Thyroid gland (tissue), 4 donors: ENCODE results near the gene TMA7B. TPM values are rescaled to one million over a fixed set of nuclear protein-coding genes. Genes with fewer than 3 reads are reported as not detected.

Experiments
- DNase-seq, 2 donors: peaks; one replicate each; pipeline ENCODE4 v3.0.0-alpha.2; 2019
- H3K27ac ChIP-seq, 3 donors: fragments of 200-600 bp; sonication (generic); 1 replicate in 2 of 3; 2 replicates in 1 of 3; pipeline ENCODE4 v1.5.1; 2016 to 2019; ENCODE audit warnings: mild to moderate bottlenecking in 1 of 3, moderate library complexity in 1 of 3
- H3K27me3 ChIP-seq: fragments of 200-600 bp; sonication (generic); one replicate; pipeline ENCODE4 v1.5.1; 2019
- H3K36me3 ChIP-seq, 2 donors: fragments of 200-600 bp; sonication (generic); one replicate each; pipeline ENCODE4 v1.5.1; 2016 to 2019
- H3K4me1 ChIP-seq, 2 donors: fragments of 200-600 bp; sonication (generic); one replicate each; pipeline ENCODE4 v1.5.1; 2017 to 2019
- H3K4me3 ChIP-seq, 3 donors: fragments of 200-600 bp; sonication (generic); replicated peaks in 1 of 3; 1 replicate in 2 of 3; 2 replicates in 1 of 3; pipeline ENCODE4 v1.5.1; 2016; ENCODE audit warnings: mild to moderate bottlenecking in 1 of 3
- H3K9me3 ChIP-seq: fragments of 200-600 bp; sonication (generic); one replicate; pipeline ENCODE4 v1.5.1; 2017
- CTCF ChIP-seq, 6 experiments: fragments of 200-600 bp in 3 of 6; fragments of 450-650 bp in 3 of 6; sonication (generic) in 3 of 6; IDR thresholded peaks; one replicate each; pipeline ENCODE4 v1.5.1; 2016 to 2019; ENCODE audit warnings: antibody characterized with exemption in 6 of 6, mild to moderate bottlenecking in 2 of 6, inconsistent platforms in 1 of 6, moderate library complexity in 1 of 6
- POLR2A ChIP-seq, 2 donors: fragments of 450-650 bp; IDR thresholded peaks; one replicate each; pipeline ENCODE4 v1.6.1; 2017; ENCODE audit warnings: antibody characterized with exemption in 2 of 2, mild to moderate bottlenecking in 2 of 2, moderate library complexity in 1 of 2
- WGBS, 2 donors: methylation state at CpG; one replicate each; pipeline ENCODE4 v1.1.5; 2017; 5-methylcytosine and 5-hydroxymethylcytosine counted together
- intact Hi-C: fragments of 100-400 bp; cut with DNase I; formaldehyde crosslinking; loops from one replicate; pipeline ENCODE4 v1.15.1; 2023
- total RNA-seq, 4 donors: library from RNA; depleted of rRNA; stranded (reverse); fragments of >200 nt; gene quantifications; one replicate each; pipeline ENCODE4 v1.2.3, GENCODE V29; 2016

Gene TMA7B
- total RNA-seq, 4 donors from 2014 or later = 0.59 TPM; not detected in 3

GRCh38 chr22:39942439-39943230 lies 17.6 kb upstream of the TMA7B start:
- TF ChIP-seq POLR2A (IDR thresholded peaks at IDR 0.05) (no peak), CTCF (IDR thresholded peaks at IDR 0.05) (no peak)
- no peaks in the 10 kb centered on the region for H3K27me3 ChIP-seq
- DNase-seq = no peak
- H3K27ac ChIP-seq = peak overlapping the region; percentile 10 to 66 (median 51)
- 87 to 92% methylated on average over 8 of the region's 8 CpGs for WGBS, 2 donors
- intact Hi-C loops = no loop called here
- peaks cover 55 to 57% of the 10 kb centered on the region in 2 donors for H3K4me1 ChIP-seq
- H3K36me3 ChIP-seq = no peaks in the 10 kb centered on the region
- no peak overlapping the region for H3K4me3 ChIP-seq
- no peaks in the 10 kb centered on the region for H3K9me3 ChIP-seq

GRCh38 chr22:39943337-39943736 lies 16.9 kb upstream of the TMA7B start:
- no peaks in the 10 kb centered on the region for H3K9me3 ChIP-seq
- WGBS, 2 donors = 77 to 85% methylated on average over 5 of the region's 5 CpGs
- intact Hi-C loops = no loop called here

GRCh38 chr22:39943953-39944872 lies 16.0 kb upstream of the TMA7B start:
- H3K36me3 ChIP-seq = no peaks in the 10 kb centered on the region
- no peaks in the 10 kb centered on the region for H3K27me3 ChIP-seq
- peaks cover 64 to 68% of the 10 kb centered on the region in 2 donors for H3K4me1 ChIP-seq
- H3K9me3 ChIP-seq = no peaks in the 10 kb centered on the region
- DNase-seq = no peak
- no peak overlapping the region for H3K4me3 ChIP-seq
- H3K27ac ChIP-seq = no peak overlapping the region
- no peak for TF ChIP-seq POLR2A (IDR thresholded peaks at IDR 0.05)
- TF ChIP-seq CTCF (IDR thresholded peaks at IDR 0.05) = no peak
- WGBS, 2 donors = 87 to 89% methylated on average over 11 of the region's 11 CpGs
- intact Hi-C loops = no loop called here

More at GRCh38 chr22:39943337-39943736, 16.9 kb upstream of the TMA7B start:
- peak overlapping the region in 2 of 3 donors; percentile 10 to 51 for H3K27ac ChIP-seq
- TF ChIP-seq POLR2A (IDR thresholded peaks at IDR 0.05) (no peak), CTCF (IDR thresholded peaks at IDR 0.05) (no peak)
- H3K36me3 ChIP-seq = no peaks in the 10 kb centered on the region
- peaks cover 61 to 64% of the 10 kb centered on the region in 2 donors for H3K4me1 ChIP-seq
- DNase-seq = no peak
- H3K27me3 ChIP-seq = no peaks in the 10 kb centered on the region
- H3K4me3 ChIP-seq = no peak overlapping the region

GRCh38 chr22:39946126-39946502 lies 14.1 kb upstream of the TMA7B start:
- Histone ChIP-seq H3K27me3 (no peaks in the 10 kb centered on the region), H3K4me1 (peaks cover 56 to 64% of the 10 kb centered on the region in 2 donors), H3K9me3 (no peaks in the 10 kb centered on the region), H3K27ac (peak overlapping the region in 2 of 3 donors; percentile 16 to 17), H3K36me3 (no peaks in the 10 kb centered on the region), H3K4me3 (no peak overlapping the region)
- TF ChIP-seq POLR2A (IDR thresholded peaks at IDR 0.05) (no peak), CTCF (IDR thresholded peaks at IDR 0.05) (no peak)
- intact Hi-C loops = no loop called here
- no peak for DNase-seq
- whole genome bisulfite sequencing, 2 donors = 91 to 96% methylated on average over 4 of the region's 4 CpGs
